Osteoblast (primary cell): ENCODE measurements around the gene PDZRN3. TPM values are rescaled to one million over a fixed set of nuclear protein-coding genes. Genes with fewer than 3 reads are reported as not detected.

Experiments
- DNase-seq: peaks from one replicate; pipeline ENCODE4 v3.0.0; 2011; ENCODE audit warnings: low spot score, mixed read lengths; ENCODE audit not compliant: insufficient read length; ENCODE audit errors: missing footprints
- H2AFZ ChIP-seq: 2 replicates; pipeline ENCODE4 v1.6.0; 2011; ENCODE audit warnings: mild to moderate bottlenecking, low read length
- H3K27ac ChIP-seq: 2 replicates; pipeline ENCODE4 v1.5.1; 2011; ENCODE audit warnings: mild to moderate bottlenecking, low read depth, low read length, moderate library complexity
- H3K27me3 ChIP-seq: 2 replicates; pipeline ENCODE4 v1.6.0; 2012; ENCODE audit warnings: mild to moderate bottlenecking, control low read depth, inconsistent platforms, low read length, moderate library complexity; ENCODE audit not compliant: insufficient read depth
- H3K36me3 ChIP-seq: 2 replicates; pipeline ENCODE4 v1.5.1; 2011; ENCODE audit warnings: mild to moderate bottlenecking, low read length, control low read depth, moderate library complexity; ENCODE audit not compliant: insufficient read depth
- H3K4me1 ChIP-seq: 2 replicates; pipeline ENCODE4 v1.5.1; 2011; ENCODE audit warnings: mild to moderate bottlenecking, low read length, control low read depth, moderate library complexity; ENCODE audit not compliant: insufficient read depth
- H3K4me2 ChIP-seq: 2 replicates; pipeline ENCODE4 v1.6.0; 2011; ENCODE audit warnings: mild to moderate bottlenecking, low read length; ENCODE audit not compliant: insufficient read depth
- H3K4me3 ChIP-seq: fragments of 200-600 bp; sonication (generic); 3 replicates; pipeline ENCODE4 v1.5.1; 2012; ENCODE audit warnings: mild to moderate bottlenecking, low read length, inconsistent platforms; ENCODE audit not compliant: insufficient read depth
- H3K79me2 ChIP-seq: 2 replicates; pipeline ENCODE4 v1.6.0; 2012; ENCODE audit warnings: mild to moderate bottlenecking, low read length, control low read depth, inconsistent platforms; ENCODE audit not compliant: insufficient read depth
- H3K9me3 ChIP-seq: 2 replicates; pipeline ENCODE4 v1.5.1; 2011; ENCODE audit warnings: low read depth, low read length, control low read depth
- H4K20me1 ChIP-seq: 2 replicates; pipeline ENCODE4 v1.6.0; 2012; ENCODE audit warnings: mild to moderate bottlenecking, low read length, control low read depth; ENCODE audit not compliant: insufficient read depth
- CTCF ChIP-seq: IDR thresholded peaks from 2 replicates; pipeline ENCODE4 v1.5.1; 2011; ENCODE audit warnings: mild to moderate bottlenecking, low read depth, low read length, moderate library complexity; ENCODE audit errors: extremely low read depth
- total RNA-seq: library from RNA; depleted of rRNA; stranded (reverse); fragments of >200 nt; gene quantifications from 2 replicates; pipeline ENCODE4 v1.2.3, GENCODE V29; 2012

PDZRN3 gene
- total RNA-seq, 1 donor = 26.4 TPM

GRCh38 chr3:73667889-73668288 lies 43.1 kb upstream of the PDZRN3 start:
- no peaks in the 10 kb centered on the region for H3K79me2 ChIP-seq
- no peak for TF ChIP-seq CTCF

GRCh38 chr3:73665286-73665685 lies 40.5 kb upstream of the PDZRN3 start:
- no peak overlapping the region for H3K4me3 ChIP-seq
- no peaks in the 10 kb centered on the region for H4K20me1 ChIP-seq
- no peaks in the 10 kb centered on the region for H3K27me3 ChIP-seq
- H2AFZ ChIP-seq = no peak overlapping the region
- H3K9me3 ChIP-seq = no peaks in the 10 kb centered on the region
- no peaks in the 10 kb centered on the region for H3K36me3 ChIP-seq
- DNase-seq = no peak
- no peak overlapping the region for H3K4me2 ChIP-seq
- no peak for TF ChIP-seq CTCF
- H3K4me1 ChIP-seq = peaks cover 7% of the 10 kb centered on the region
- no peak overlapping the region for H3K27ac ChIP-seq
- no peaks in the 10 kb centered on the region for H3K79me2 ChIP-seq

More at GRCh38 chr3:73667889-73668288, 43.1 kb upstream of the PDZRN3 start:
- no peak overlapping the region for H3K4me2 ChIP-seq
- no peak overlapping the region for H2AFZ ChIP-seq
- no peaks in the 10 kb centered on the region for H4K20me1 ChIP-seq
- no peaks in the 10 kb centered on the region for H3K9me3 ChIP-seq
- H3K4me1 ChIP-seq = peaks cover 7% of the 10 kb centered on the region
- H3K4me3 ChIP-seq = no peak overlapping the region
- H3K27me3 ChIP-seq = no peaks in the 10 kb centered on the region
- H3K27ac ChIP-seq = no peak overlapping the region
- no peak for DNase-seq
- no peaks in the 10 kb centered on the region for H3K36me3 ChIP-seq

GRCh38 chr3:73664389-73664788 lies 39.6 kb upstream of the PDZRN3 start:
- no peak overlapping the region for H3K4me2 ChIP-seq
- no peak for DNase-seq
- peaks cover 6% of the 10 kb centered on the region for H3K4me1 ChIP-seq
- no peak overlapping the region for H3K27ac ChIP-seq
- H3K79me2 ChIP-seq = no peaks in the 10 kb centered on the region
- TF ChIP-seq CTCF = no peak
- H3K9me3 ChIP-seq = no peaks in the 10 kb centered on the region
- no peaks in the 10 kb centered on the region for H3K36me3 ChIP-seq
- H4K20me1 ChIP-seq = no peaks in the 10 kb centered on the region
- no peaks in the 10 kb centered on the region for H3K27me3 ChIP-seq
- no peak overlapping the region for H2AFZ ChIP-seq
- no peak overlapping the region for H3K4me3 ChIP-seq

GRCh38 chr3:73663495-73663894 lies 38.8 kb upstream of the PDZRN3 start:
- no peak overlapping the region for H3K4me3 ChIP-seq
- no peaks in the 10 kb centered on the region for H3K79me2 ChIP-seq
- no peak overlapping the region for H3K27ac ChIP-seq
- H3K27me3 ChIP-seq = no peaks in the 10 kb centered on the region
- no peak overlapping the region for H3K4me2 ChIP-seq
- no peaks in the 10 kb centered on the region for H3K9me3 ChIP-seq
- TF ChIP-seq CTCF = no peak
- H3K36me3 ChIP-seq = no peaks in the 10 kb centered on the region
- no peak overlapping the region for H2AFZ ChIP-seq
- H4K20me1 ChIP-seq = no peaks in the 10 kb centered on the region
- DNase-seq = no peak
- no peaks in the 10 kb centered on the region for H3K4me1 ChIP-seq
